Measurements from ENCODE around the gene C19orf53. TPM values are rescaled to one million over a fixed set of nuclear protein-coding genes. Genes with fewer than 3 reads are reported as not detected.

The C19orf53 gene
- total RNA-seq, 2 experiments from 2014 or later = 90.1 to 162 TPM

- DNase-seq (ENCODE audit: low spot score) = no peak
- Histone ChIP-seq H3K4me3 (ENCODE audit: low read depth, low read length, poor library complexity, severe bottlenecking) (no peak overlapping the region), H3K79me2 (ENCODE audit: insufficient read depth, low read depth, low read length) (no peaks in the 10 kb centered on the region), H3K9me2 (ENCODE audit: insufficient read depth, low read length) (no peaks in the 10 kb centered on the region), H2AFZ (ENCODE audit: low read length) (no peak overlapping the region), H3K9me3 (ENCODE audit: low read length) (no peaks in the 10 kb centered on the region), H3K4me2 (ENCODE audit: low read length) (no peak overlapping the region), H3K36me3 (ENCODE audit: insufficient read depth, low read length) (no peaks in the 10 kb centered on the region), H3K27ac (ENCODE audit: low read depth, low read length, poor library complexity, severe bottlenecking) (no peak overlapping the region), H3K4me1 (ENCODE audit: insufficient read depth, low read length, poor library complexity, severe bottlenecking) (peaks cover 26% of the 10 kb centered on the region), H4K20me1 (ENCODE audit: insufficient read depth, low read length) (no peaks in the 10 kb centered on the region)
- intact Hi-C loops (cut with micrococcal nuclease; ENCODE audit: unreplicated experiment) = no loop called here
- ChIA-PET POLR2A (no interaction called here), CTCF (ENCODE audit: unreplicated experiment) (no interaction called here)
- BruUV-seq (replicated peaks) = no TSS peak
- TF ChIP-seq EZH2phosphoT487 (IDR thresholded peaks at IDR 0.05; ENCODE audit: borderline replicate concordance, low read depth, low read length) (no peak), CTCF (conservative IDR thresholded peaks at IDR 0.05; ENCODE audit: low read length) (no peak)
These were observed 49.0 kb downstream of the C19orf53 start for GRCh38 chr19:13823256-13823655.

- peaks cover 26% of the 10 kb centered on the region for H3K4me1 ChIP-seq (ENCODE audit: insufficient read depth, low read length, poor library complexity, severe bottlenecking)
- H3K4me2 ChIP-seq (ENCODE audit: low read length) = no peak overlapping the region
- POLR2A ChIA-PET = no interaction called here
- CTCF ChIA-PET (ENCODE audit: unreplicated experiment) = no interaction called here
- no peaks in the 10 kb centered on the region for H4K20me1 ChIP-seq (ENCODE audit: insufficient read depth, low read length)
- H3K9me2 ChIP-seq (ENCODE audit: insufficient read depth, low read length) = no peaks in the 10 kb centered on the region
- H3K4me3 ChIP-seq (ENCODE audit: low read depth, low read length, poor library complexity, severe bottlenecking) = no peak overlapping the region
- no TSS peak for BruUV-seq (replicated peaks)
- H2AFZ ChIP-seq (ENCODE audit: low read length) = no peak overlapping the region
- no peak for TF ChIP-seq EZH2phosphoT487 (IDR thresholded peaks at IDR 0.05; ENCODE audit: borderline replicate concordance, low read depth, low read length)
- no peak for TF ChIP-seq CTCF (conservative IDR thresholded peaks at IDR 0.05; ENCODE audit: low read length)
- intact Hi-C loops (cut with micrococcal nuclease; ENCODE audit: unreplicated experiment) = no loop called here
- no peaks in the 10 kb centered on the region for H3K9me3 ChIP-seq (ENCODE audit: low read length)
- no peaks in the 10 kb centered on the region for H3K36me3 ChIP-seq (ENCODE audit: insufficient read depth, low read length)
- no peaks in the 10 kb centered on the region for H3K79me2 ChIP-seq (ENCODE audit: insufficient read depth, low read depth, low read length)
- no peak overlapping the region for H3K27ac ChIP-seq (ENCODE audit: low read depth, low read length, poor library complexity, severe bottlenecking)
- DNase-seq (ENCODE audit: low spot score) = no peak
These were observed 49.6 kb downstream of the C19orf53 start for GRCh38 chr19:13823901-13824300.

GRCh38 chr19:13824703-13825102, 50.4 kb downstream of the C19orf53 start:
- Histone ChIP-seq H3K4me2 (ENCODE audit: low read length) (no peak overlapping the region), H4K20me1 (ENCODE audit: insufficient read depth, low read length) (no peaks in the 10 kb centered on the region), H3K4me3 (ENCODE audit: low read depth, low read length, poor library complexity, severe bottlenecking) (no peak overlapping the region), H2AFZ (ENCODE audit: low read length) (no peak overlapping the region), H3K4me1 (ENCODE audit: insufficient read depth, low read length, poor library complexity, severe bottlenecking) (peaks cover 26% of the 10 kb centered on the region), H3K9me2 (ENCODE audit: insufficient read depth, low read length) (no peaks in the 10 kb centered on the region), H3K79me2 (ENCODE audit: insufficient read depth, low read depth, low read length) (no peaks in the 10 kb centered on the region), H3K36me3 (ENCODE audit: insufficient read depth, low read length) (no peaks in the 10 kb centered on the region), H3K9me3 (ENCODE audit: low read length) (no peaks in the 10 kb centered on the region), H3K27ac (ENCODE audit: low read depth, low read length, poor library complexity, severe bottlenecking) (no peak overlapping the region)
- intact Hi-C loops (cut with micrococcal nuclease; ENCODE audit: unreplicated experiment) = no loop called here
- ChIA-PET CTCF (ENCODE audit: unreplicated experiment) (no interaction called here), POLR2A (interaction anchor here (0.5 to 1.1 kb wide), 2 partner anchors 27 to 675 kb away, joined by 3 to 8 read pairs; partner anchors contain the start of genes IER2 and STX10)
- DNase-seq (ENCODE audit: low spot score) = no peak
- no peak for TF ChIP-seq EZH2phosphoT487 (IDR thresholded peaks at IDR 0.05; ENCODE audit: borderline replicate concordance, low read depth, low read length)
- TF ChIP-seq CTCF (conservative IDR thresholded peaks at IDR 0.05; ENCODE audit: low read length) = no peak
- no TSS peak for BruUV-seq (replicated peaks)
